RWPE1 (cell line): Measurements from ENCODE around the gene MAP4K5.

ENCODE experiments used
- CTCF ChIA-PET: fragments of 350-600 bp; sonication (Branson Sonifier 250); formaldehyde crosslinking; extraction: SDS; loops from one replicate; lab custom pipeline; 2021; lab: Yijun Ruan, JAX
- POLR2A ChIA-PET: fragments of 400-600 bp; formaldehyde crosslinking; extraction: SDS; loops from one replicate; lab custom pipeline; 2020; ENCODE audit warnings: antibody characterized with exemption; ENCODE audit not compliant: low non-redundant PET; lab: Yijun Ruan, JAX
- DNase-seq: peaks from one replicate; pipeline ENCODE4 v3.0.0; 2012; ENCODE audit warnings: low spot score
- H3K27ac ChIP-seq: fragments of 450-650 bp; 2 replicates; pipeline ENCODE4 v1.5.1; 2017
- TF ChIP-seq, protein P1 (sequence below): fragments of 450-650 bp; conservative IDR thresholded peaks from 2 replicates; pipeline ENCODE4 v1.5.1; 2017; ENCODE audit warnings: low read depth, mild to moderate bottlenecking

MAP4K5 gene

DNA sequence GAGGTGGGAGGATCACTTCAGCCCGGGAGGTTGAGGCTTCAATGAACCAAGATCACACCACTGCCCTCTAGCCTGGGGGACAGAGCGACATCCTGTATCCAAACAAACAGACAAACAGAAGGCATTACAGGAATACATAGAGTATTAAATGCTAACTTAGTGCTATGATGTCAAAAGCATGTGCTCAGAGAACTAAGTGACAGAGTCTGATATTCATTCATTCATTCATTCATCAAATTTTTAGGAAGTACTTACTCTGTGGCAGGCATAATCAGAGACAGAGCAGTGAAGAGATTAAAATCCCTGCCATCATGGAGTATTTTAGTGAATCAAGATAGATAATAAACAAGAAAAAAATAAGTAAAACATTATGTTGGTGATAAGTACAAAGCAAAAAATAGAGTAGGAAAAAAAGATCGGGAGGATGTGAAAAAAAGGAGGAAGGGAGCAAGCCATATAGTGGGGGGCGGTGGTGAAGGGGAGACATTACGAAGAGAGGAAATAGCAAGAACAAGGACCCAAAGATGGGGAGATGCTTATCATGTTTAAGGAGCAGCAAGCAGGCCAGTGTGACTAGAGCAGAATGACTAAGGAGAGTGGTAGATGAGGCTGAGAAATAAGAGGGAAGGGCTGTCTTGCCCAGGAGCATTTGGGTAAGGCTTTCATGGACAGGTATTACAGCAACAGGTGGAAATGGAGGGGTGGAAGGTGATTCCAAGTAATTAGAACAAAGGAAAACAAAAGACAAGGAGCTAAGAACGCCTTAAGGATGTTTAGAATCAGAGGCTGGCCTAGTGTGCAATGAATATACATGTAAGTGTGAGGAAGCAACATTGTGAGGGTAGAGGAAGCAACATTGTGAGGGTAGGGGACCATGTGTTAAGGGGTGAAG lies 2.8 kb downstream of the MAP4K5 start:
- no peak overlapping the region for H3K27ac ChIP-seq
- POLR2A ChIA-PET: no interaction called here
- CTCF ChIA-PET: interaction anchor here (0.7 to 1.1 kb wide), 2 partner anchors 157 to 209 kb away, joined by 3 to 4 read pairs; no protein-coding TSS in a partner anchor
- DNase-seq: no peak
- TF ChIP-seq, protein P1, sequence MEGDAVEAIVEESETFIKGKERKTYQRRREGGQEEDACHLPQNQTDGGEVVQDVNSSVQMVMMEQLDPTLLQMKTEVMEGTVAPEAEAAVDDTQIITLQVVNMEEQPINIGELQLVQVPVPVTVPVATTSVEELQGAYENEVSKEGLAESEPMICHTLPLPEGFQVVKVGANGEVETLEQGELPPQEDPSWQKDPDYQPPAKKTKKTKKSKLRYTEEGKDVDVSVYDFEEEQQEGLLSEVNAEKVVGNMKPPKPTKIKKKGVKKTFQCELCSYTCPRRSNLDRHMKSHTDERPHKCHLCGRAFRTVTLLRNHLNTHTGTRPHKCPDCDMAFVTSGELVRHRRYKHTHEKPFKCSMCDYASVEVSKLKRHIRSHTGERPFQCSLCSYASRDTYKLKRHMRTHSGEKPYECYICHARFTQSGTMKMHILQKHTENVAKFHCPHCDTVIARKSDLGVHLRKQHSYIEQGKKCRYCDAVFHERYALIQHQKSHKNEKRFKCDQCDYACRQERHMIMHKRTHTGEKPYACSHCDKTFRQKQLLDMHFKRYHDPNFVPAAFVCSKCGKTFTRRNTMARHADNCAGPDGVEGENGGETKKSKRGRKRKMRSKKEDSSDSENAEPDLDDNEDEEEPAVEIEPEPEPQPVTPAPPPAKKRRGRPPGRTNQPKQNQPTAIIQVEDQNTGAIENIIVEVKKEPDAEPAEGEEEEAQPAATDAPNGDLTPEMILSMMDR: no peak

DNA sequence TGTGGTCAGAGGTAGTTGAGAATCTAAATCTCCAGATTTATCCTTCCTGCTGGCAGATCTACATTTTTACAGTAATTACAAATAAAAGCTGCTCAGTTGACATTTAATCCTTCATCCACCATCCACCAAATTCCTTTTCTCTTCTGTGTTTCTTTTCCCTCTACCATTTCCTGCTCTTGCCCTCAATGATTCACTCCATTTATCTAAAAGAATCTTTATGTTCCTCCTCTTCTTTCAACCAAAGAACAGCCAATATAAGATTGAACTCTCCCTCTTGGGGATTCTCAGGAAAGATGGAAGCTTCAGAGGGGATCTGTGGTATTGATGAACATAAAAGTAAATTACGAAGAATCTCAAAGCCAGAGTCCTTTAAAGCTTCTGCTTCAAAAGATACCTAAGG lies 4.4 kb downstream of the MAP4K5 start:
- POLR2A ChIA-PET: no interaction called here
- DNase-seq: no peak
- TF ChIP-seq, protein P1: no peak
- no peak overlapping the region for H3K27ac ChIP-seq
- CTCF ChIA-PET: interaction anchor here (0.7 kb wide), 1 partner anchor 298 kb away, joined by 4 read pairs; no protein-coding TSS in a partner anchor

DNA sequence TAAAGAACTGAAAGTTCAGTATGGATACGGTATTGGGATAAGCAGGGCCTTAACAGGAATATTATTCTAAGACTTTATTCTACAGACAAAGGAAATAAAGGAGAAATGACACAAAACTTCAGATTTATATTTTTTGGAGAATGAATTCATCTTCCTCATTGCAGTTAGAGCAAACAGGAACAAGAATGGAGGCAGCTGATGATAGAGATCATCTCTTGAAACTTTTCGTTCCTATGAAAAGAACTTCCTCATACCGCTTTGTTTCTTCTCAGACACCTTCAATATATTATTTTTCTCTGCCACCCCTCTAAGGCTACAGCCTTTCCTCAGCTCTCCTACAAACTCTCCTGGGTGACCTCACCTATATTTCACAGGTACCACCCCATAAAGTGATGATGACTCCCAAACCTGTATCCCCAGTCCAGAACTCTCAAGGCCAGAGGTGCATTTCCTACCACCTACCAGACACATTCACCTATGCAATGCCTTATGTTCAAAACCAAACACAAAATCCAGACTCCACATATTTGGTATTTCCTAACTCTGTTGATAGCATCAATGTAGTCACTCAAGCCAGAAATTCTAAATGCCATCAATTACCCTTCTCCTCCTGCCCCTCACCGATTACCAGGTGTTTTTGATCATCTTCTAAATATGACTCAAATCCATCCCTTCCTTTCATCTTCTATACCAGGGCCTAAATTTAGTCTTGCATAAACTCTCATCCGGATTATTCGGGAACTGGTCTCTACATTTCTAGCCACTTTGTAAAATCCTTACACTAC lies 7.4 kb downstream of the MAP4K5 start:
- H3K27ac ChIP-seq: no peak overlapping the region
- DNase-seq: no peak
- TF ChIP-seq, protein P1: no peak
- POLR2A ChIA-PET: no interaction called here
- CTCF ChIA-PET: interaction anchor here (0.6 kb wide), 1 partner anchor 1722 kb away, joined by 3 read pairs; no protein-coding TSS in a partner anchor

DNA sequence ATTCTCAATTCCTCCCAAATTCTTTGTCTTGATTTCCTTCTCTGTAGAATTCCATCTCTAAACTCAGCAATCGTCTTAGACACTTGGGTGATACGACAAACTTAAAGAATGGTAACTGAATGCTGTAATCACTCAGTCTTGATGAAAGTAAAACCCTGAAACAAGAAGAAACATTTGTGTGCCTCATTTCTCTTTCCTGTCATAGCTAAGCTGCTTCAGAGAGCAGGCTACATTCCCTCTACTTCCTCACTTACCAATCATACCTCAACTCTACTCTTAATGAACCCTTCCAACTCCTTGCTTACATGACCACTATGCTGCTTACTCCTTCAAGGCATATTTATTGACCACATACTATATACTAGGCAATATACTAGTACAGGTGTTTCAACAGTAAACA lies 8.3 kb downstream of the MAP4K5 start:
- ChIA-PET POLR2A (no interaction called here), CTCF (interaction anchor here (0.7 kb wide), 1 partner anchor 46 kb away, joined by 5 read pairs; no protein-coding TSS in a partner anchor)
- TF ChIP-seq, protein P1: no peak
- no peak for DNase-seq
- H3K27ac ChIP-seq: no peak overlapping the region

DNA sequence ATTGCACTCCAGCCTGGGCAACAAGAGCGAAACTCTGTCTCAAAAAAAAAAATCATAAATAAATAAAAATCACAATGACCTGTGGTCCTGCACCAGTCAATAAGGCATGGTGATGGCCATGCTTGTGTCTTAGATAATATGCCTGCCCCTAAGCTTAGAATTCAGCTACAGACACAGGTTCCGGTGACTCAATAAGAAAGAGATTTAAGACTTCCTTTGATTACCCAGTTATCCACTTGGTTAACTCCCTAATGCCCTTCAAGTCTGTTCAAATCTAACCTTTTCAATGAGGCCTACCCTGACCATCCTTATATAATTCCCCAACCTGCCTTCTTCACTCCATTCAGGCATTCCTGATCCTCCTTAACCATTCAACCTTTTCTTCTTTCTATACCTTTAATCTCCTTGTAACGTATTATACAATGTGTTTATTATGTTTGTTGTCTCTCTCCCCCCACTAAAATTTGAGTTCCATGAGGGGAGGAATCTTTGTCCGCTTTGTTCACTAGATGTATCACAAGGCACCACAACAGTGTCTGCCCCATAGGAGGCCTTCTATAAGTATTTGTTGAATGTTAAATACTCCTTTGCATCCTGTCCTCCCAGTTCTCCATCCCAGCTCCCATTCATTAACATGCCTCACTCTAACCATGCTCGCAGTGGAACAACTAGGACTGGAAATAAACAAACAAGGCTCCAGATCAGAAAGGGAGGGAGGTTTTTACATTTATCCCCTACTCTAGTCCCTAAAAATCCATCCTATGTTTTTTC lies 8.9 kb downstream of the MAP4K5 start:
- TF ChIP-seq, protein P1: no peak
- ChIA-PET CTCF (interaction anchor here (0.7 kb wide), 1 partner anchor 46 kb away, joined by 5 read pairs; no protein-coding TSS in a partner anchor), POLR2A (no interaction called here)
- 0 out of 2 replicates have a peak overlapping the region, but pooled peaks have one; percentile 25 for H3K27ac ChIP-seq
- no peak for DNase-seq

DNA sequence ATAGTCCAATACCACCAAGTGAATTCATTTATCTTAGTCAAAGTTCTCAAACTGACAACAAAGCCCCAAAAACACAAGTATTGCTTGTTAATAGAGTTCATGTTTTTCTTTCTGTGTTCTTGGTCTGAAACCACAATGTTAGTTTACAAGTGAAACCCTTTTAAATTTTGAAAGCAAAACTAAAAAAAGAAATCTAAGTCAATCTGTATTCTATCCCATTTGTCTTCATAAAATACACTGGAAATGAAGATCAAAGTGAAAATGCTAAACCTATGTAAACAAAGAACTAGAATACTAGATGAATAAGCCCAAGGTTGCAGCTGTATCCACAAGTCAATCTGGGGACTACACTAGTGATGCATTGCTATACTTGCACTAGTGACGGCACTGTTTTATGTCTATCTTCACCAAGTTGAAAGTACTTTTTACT lies 10.4 kb downstream of the MAP4K5 start:
- no peak for DNase-seq
- ChIA-PET POLR2A (no interaction called here), CTCF (interaction anchor here (0.6 kb wide), 2 partner anchors 60 to 122 kb away, joined by 3 read pairs; no protein-coding TSS in a partner anchor)
- no peak overlapping the region for H3K27ac ChIP-seq
- TF ChIP-seq, protein P1: no peak
